DMS 273 (cell line): Measurements from ENCODE around the gene DOK4.

Experiments
- DNase-seq: peaks from one replicate; lab custom pipeline; 2025; ENCODE audit not compliant: unreplicated experiment; lab: John Stamatoyannopoulos, UW

Gene DOK4

GRCh38 chr16:57485916-57486857, at the start of gene DOK4:
TSS of gene DOK4 (minus strand) at chr16:57486493. CDS start at chr16:57479507, 6,986 bp downstream.
- DNase-seq: peak; percentile 93

- peak; percentile 97 for DNase-seq
These were observed 49.5 kb upstream of the DOK4 start for GRCh38 chr16:57535680-57536305.

GRCh38 chr16:57534881-57535658, 48.8 kb upstream of the DOK4 start:
- DNase-seq: no peak

- DNase-seq: no peak
These were observed 48.1 kb upstream of the DOK4 start for GRCh38 chr16:57534337-57534880.

- DNase-seq: peak; percentile 72
These were observed 47.4 kb upstream of the DOK4 start for GRCh38 chr16:57533431-57534336.

- DNase-seq: peak; percentile 52
These were observed 46.0 kb upstream of the DOK4 start for GRCh38 chr16:57532266-57532625.

GRCh38 chr16:57531635-57532265, 45.5 kb upstream of the DOK4 start:
- no peak for DNase-seq

- DNase-seq: no peak
These were observed 44.9 kb upstream of the DOK4 start for GRCh38 chr16:57531253-57531575.

- no peak for DNase-seq
These were observed 44.4 kb upstream of the DOK4 start for GRCh38 chr16:57530522-57531252.

GRCh38 chr16:57530104-57530521, 43.8 kb upstream of the DOK4 start:
- no peak for DNase-seq

GRCh38 chr16:57529391-57530103, 43.3 kb upstream of the DOK4 start:
- no peak for DNase-seq

GRCh38 chr16:57528499-57529390, 42.5 kb upstream of the DOK4 start:
- DNase-seq: no peak

GRCh38 chr16:57527610-57528360, 41.5 kb upstream of the DOK4 start:
- DNase-seq: no peak

- DNase-seq: no peak
These were observed 40.7 kb upstream of the DOK4 start for GRCh38 chr16:57527027-57527426.

GRCh38 chr16:57526498-57526897, 40.2 kb upstream of the DOK4 start:
- no peak for DNase-seq

GRCh38 chr16:57525761-57526160, 39.5 kb upstream of the DOK4 start:
- no peak for DNase-seq

GRCh38 chr16:57522960-57523359, 36.7 kb upstream of the DOK4 start:
- DNase-seq: no peak
